HEK293T (cell line): ENCODE measurements around the gene MYO1B.

Experiments used
- CTCF ChIA-PET: fragments of 350-600 bp; formaldehyde crosslinking; extraction: SDS; loops from one replicate; lab custom pipeline; 2021; ENCODE audit warnings: antibody characterized with exemption, inconsistent platforms; lab: Yijun Ruan, JAX
- POLR2A ChIA-PET: fragments of 350-600 bp; formaldehyde crosslinking; extraction: SDS; loops from one replicate; lab custom pipeline; 2020; ENCODE audit warnings: antibody characterized with exemption, inconsistent platforms; lab: Yijun Ruan, JAX
- DNase-seq: peaks from one replicate; pipeline ENCODE4 v3.0.0; 2012; ENCODE audit warnings: mixed read lengths; ENCODE audit errors: extremely low spot score
- ARNT ChIP-seq: fragments of 450-650 bp; IDR thresholded peaks from 2 replicates; pipeline ENCODE4 v1.6.1; 2017; ENCODE audit warnings: mild to moderate bottlenecking
- BHLHE40 ChIP-seq: fragments of 450-650 bp; IDR thresholded peaks from 2 replicates; pipeline ENCODE4 v1.6.1; 2016; ENCODE audit warnings: mild to moderate bottlenecking, moderate library complexity, borderline replicate concordance
- CTBP1 ChIP-seq: fragments of 450-650 bp; IDR thresholded peaks from 2 replicates; pipeline ENCODE4 v1.6.1; 2016; ENCODE audit warnings: borderline replicate concordance
- ELF4 ChIP-seq: fragments of 450-650 bp; IDR thresholded peaks from 2 replicates; pipeline ENCODE4 v1.6.1; 2017; ENCODE audit warnings: antibody characterized with exemption
- FOXA1 ChIP-seq: fragments of 450-650 bp; IDR thresholded peaks from 2 replicates; pipeline ENCODE4 v1.6.1; 2016; ENCODE audit warnings: mild to moderate bottlenecking
- FOXK2 ChIP-seq: fragments of 450-650 bp; IDR thresholded peaks from 2 replicates; pipeline ENCODE4 v1.6.1; 2016; ENCODE audit warnings: mild to moderate bottlenecking
- FOXM1 ChIP-seq: fragments of 450-650 bp; IDR thresholded peaks from 2 replicates; pipeline ENCODE4 v1.6.1; 2017; ENCODE audit warnings: mild to moderate bottlenecking, borderline replicate concordance
- HDGF ChIP-seq: fragments of 450-650 bp; IDR thresholded peaks from 2 replicates; pipeline ENCODE4 v1.6.1; 2017; ENCODE audit warnings: antibody characterized with exemption, borderline replicate concordance
- L3MBTL2 ChIP-seq: fragments of 450-650 bp; conservative IDR thresholded peaks from 2 replicates; pipeline ENCODE4 v1.6.1; 2016; ENCODE audit warnings: mild to moderate bottlenecking
- LEF1 ChIP-seq: fragments of 450-650 bp; IDR thresholded peaks from 2 replicates; pipeline ENCODE4 v1.6.1; 2017; ENCODE audit warnings: mild to moderate bottlenecking, borderline replicate concordance
- NFRKB ChIP-seq: fragments of 450-650 bp; IDR thresholded peaks from 2 replicates; pipeline ENCODE4 v1.6.1; 2016; ENCODE audit warnings: mild to moderate bottlenecking, moderate library complexity
- PKNOX1 ChIP-seq: fragments of 450-650 bp; IDR thresholded peaks from 2 replicates; pipeline ENCODE4 v1.6.1; 2016
- SP1 ChIP-seq: fragments of 450-650 bp; IDR thresholded peaks from 2 replicates; pipeline ENCODE4 v1.6.1; 2017
- SUZ12 ChIP-seq: fragments of 450-650 bp; IDR thresholded peaks from 2 replicates; pipeline ENCODE4 v1.6.1; 2016; ENCODE audit warnings: mild to moderate bottlenecking
- TARDBP ChIP-seq: fragments of 450-650 bp; IDR thresholded peaks from 2 replicates; pipeline ENCODE4 v1.6.1; 2016
- ZNF384 ChIP-seq: fragments of 450-650 bp; IDR thresholded peaks from 2 replicates; pipeline ENCODE4 v1.6.1; 2016

MYO1B gene

DNA sequence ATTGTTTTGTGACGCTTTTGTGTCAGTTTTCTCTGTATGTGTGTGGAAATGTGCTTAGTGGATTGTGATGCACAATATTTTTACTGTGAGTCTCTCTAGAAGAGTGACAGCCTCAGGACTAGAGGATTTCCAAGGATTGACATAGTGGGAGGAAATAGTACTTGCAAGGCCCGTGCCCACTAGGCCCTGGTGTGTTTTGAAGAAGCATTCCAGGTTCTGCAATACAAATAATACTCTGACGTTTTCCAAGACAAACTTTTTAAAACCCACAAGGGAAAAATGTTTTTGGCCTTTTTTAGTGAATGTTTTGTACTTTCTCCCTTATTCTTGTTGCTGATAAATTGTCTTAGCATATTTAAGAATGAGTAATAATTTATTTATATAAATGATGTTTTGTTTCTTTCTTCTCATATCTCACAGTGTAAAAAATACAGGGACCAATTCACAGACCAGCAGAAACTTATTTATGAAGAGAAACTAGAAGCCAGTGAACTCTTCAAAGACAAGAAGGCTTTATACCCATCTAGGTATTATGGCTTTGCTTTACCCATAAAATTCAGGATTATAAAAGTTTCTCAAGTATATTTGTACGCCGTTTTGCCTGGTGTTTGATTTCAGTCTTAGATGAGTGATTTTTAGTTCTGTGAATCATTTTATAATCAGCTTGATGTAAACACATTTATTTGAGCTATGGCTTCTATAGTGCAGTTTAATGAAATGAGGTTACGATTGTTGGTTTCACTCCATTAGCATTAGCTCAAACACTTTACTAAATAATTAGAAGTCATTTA, 165.6 kb downstream of the MYO1B start:
- ChIA-PET POLR2A (no interaction called here), CTCF (no interaction called here)
- TF ChIP-seq L3MBTL2: no peak
- no peak for TF ChIP-seq SUZ12
- no peak for TF ChIP-seq FOXM1
- DNase-seq: no peak

DNA sequence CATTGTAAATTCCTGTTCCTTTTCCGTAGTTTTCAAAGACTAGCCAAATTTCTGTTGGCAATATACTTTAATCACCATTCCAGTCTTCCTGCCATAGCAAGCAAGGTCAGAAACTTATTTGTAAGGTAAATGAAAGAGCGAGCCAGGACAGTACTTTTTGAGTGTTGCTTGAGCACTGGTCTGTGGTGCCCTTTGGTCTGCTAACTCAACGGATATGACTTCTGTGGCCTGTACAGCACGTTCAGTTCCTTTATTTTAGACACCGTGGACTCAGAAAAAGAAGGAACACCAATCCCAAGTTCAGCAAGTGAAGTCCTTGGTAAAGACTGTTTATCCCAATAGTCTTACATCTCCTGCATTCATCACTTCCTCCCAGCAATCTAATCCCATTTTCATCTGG, 166.3 kb downstream of the MYO1B start:
- no peak for DNase-seq
- TF ChIP-seq BHLHE40 (no peak), FOXK2 (no peak), NFRKB (no peak), TARDBP (no peak), ARNT (no peak), ZNF384 (no peak)
- ChIA-PET CTCF (no interaction called here), POLR2A (no interaction called here)

- no peak for TF ChIP-seq HDGF
- no peak for DNase-seq
- ChIA-PET POLR2A (no interaction called here), CTCF (no interaction called here)
Measured at GRCh38 chr2:191412353-191412752, 167.1 kb downstream of the MYO1B start.

DNA sequence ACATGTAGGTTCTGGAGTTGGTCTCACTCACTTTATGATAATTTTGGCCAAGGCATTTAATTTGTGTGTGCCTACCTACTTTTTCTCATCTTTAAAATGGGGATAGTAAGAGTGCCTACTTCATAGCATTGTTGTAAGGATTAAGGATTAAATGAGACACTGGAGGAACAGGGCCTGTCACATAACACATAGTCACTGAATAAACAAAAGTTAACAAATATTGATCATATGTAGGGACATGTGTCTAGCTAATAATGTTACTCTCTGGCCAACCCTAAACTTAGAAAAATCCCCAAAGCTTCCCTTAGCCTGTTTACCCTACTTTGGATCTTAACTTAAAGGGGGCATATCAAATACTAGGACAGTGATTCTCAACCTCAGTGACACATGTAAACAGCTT, 169.9 kb downstream of the MYO1B start:
- TF ChIP-seq LEF1 (no peak), ZNF384 (no peak), FOXM1 (no peak), L3MBTL2 (no peak), ARNT (no peak), BHLHE40 (no peak), HDGF (no peak), SUZ12 (no peak), SP1 (no peak), ELF4 (no peak), NFRKB (no peak), PKNOX1 (no peak), TARDBP (no peak), CTBP1 (no peak), FOXA1 (no peak), FOXK2 (no peak)
- ChIA-PET CTCF (interaction anchor here (0.6 to 0.9 kb wide), 2 partner anchors 49 to 63 kb away, joined by 3 read pairs; no protein-coding TSS in a partner anchor), POLR2A (no interaction called here)
- no peak for DNase-seq

DNA sequence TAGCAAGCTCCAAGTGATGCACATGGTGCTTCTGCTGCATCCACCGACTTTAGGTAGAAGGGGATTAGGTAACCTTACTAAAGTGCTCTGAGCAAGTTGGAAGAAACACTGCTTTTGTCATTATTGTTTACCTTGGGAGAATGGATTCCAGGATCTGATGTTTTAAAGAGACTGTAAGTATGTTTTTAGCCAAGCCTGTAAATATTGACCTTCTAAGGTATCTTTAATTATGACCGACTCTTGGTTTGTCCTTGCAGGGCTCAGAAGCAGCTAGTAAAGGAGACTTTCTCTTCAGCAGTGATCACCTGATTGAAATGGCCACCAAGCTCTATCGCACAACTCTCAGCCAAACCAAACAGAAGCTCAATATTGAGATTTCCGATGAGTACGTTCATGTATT, 170.7 kb downstream of the MYO1B start:
- ChIA-PET CTCF (no interaction called here), POLR2A (no interaction called here)
- TF ChIP-seq FOXK2 (no peak), TARDBP (no peak), SP1 (no peak), SUZ12 (no peak), BHLHE40 (no peak), ELF4 (no peak), ARNT (no peak), LEF1 (no peak), HDGF (no peak), PKNOX1 (no peak), NFRKB (no peak), FOXA1 (no peak), CTBP1 (no peak), ZNF384 (no peak)
- no peak for DNase-seq

- ChIA-PET CTCF (interaction anchor here (0.7 kb wide), 1 partner anchor 249 kb away, joined by 3 read pairs; no protein-coding TSS in a partner anchor), POLR2A (no interaction called here)
- no peak for TF ChIP-seq ARNT
- no peak for DNase-seq
Measured at GRCh38 chr2:191417746-191418145, 172.5 kb downstream of the MYO1B start.

DNA sequence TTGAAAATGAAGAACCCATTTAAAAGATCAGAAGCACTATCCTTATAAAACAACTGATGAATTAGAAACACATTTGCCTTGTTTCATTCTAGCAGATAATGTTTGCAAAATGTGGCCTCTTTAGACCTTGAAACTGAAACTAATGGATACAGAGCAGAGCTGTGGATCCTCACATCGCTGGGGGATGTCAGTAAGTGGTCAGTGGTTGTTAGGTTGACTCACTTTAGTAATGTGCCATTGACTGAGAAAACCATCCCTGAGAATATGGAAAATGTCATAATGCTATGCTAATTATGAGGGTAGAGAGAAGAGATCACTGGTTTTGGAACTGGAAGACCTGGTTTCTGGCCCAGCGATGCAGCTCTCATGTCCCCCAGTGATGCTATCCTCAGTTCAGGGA, 176.7 kb downstream of the MYO1B start:
- ChIA-PET CTCF (no interaction called here), POLR2A (no interaction called here)
- no peak for DNase-seq

More for the DNA sequence above, 176.7 kb downstream of the MYO1B start:
- TF ChIP-seq PKNOX1 (no peak), SUZ12 (no peak), TARDBP (no peak), HDGF (no peak), ARNT (no peak), L3MBTL2 (no peak), LEF1 (no peak), FOXA1 (no peak), FOXK2 (no peak), CTBP1 (no peak), ZNF384 (no peak), BHLHE40 (no peak), ELF4 (no peak), SP1 (no peak), FOXM1 (no peak), NFRKB (no peak)
